Measurements from ENCODE around the gene NID2. TPM values are rescaled to one million over a fixed set of nuclear protein-coding genes. Genes with fewer than 3 reads are reported as not detected.
A peak's percentile ranks its signal among the peaks of the same experiment; 100 is the strongest.

NID2 gene
- total and polyA plus RNA-seq, 2 donors (not counting 1 experiment from before 2014, with no cell fraction given): 181 to 2,513 TPM

DNA sequence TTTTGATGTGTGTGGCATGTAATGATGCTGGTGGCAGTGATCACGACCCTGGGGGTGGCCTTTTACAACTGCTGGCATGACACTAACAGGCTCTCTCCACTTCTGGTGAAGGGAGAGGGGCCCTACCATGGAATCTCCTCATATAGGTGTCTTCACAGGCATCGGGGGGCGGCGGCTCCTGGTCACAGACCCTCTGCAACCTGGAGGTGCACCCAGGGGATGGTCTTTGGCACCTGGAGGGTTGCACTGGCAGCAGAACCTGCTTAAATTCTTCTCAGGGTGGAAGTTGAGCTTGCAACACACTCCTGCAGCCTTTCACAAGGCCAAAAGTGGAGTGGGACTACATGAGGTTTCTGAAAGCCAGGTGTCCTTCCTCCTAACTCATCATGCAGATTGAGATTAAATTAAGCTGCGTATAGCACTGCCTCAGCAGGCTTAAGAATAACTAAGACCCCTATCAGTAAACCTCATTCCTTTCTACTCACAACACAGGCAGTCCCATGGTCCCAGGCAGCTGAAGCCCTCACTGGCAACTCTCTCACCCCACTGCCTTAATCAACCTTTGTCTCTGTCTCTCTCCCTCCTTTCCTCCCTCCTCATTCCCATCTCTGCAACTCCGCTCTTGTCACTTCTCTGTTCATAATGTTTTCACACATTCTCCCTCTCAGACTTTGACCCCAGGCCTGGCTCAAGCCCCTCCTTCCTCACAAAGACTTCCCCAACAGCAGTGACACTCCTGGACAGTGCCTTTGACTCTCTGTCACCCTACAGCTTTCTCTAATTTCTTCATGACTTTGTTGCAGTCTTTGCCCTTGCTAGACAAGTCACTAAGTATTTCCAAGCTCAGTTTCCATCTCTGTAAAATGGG is 18.9 kb downstream of the NID2 start:
- no peak overlapping the region for H3K27ac ChIP-seq (ENCODE audit: insufficient read depth, low read length)
- H3K4me2 ChIP-seq (ENCODE audit: extremely low read depth, insufficient read depth, low read length): no peak overlapping the region
- H3K4me3 ChIP-seq (replicated peaks in 1 of 4; ENCODE audit: control extremely low read depth in 1 of 4, insufficient read depth in 1 of 4, low read depth in 3 of 4, low read length in 4 of 4): no peak overlapping the region
- no peak overlapping the region for H3K9ac ChIP-seq (ENCODE audit: insufficient read depth, low read length)
- no peaks in the 10 kb centered on the region for H3K9me3 ChIP-seq (ENCODE audit: control insufficient read depth, insufficient read depth, low read depth, low read length)
- no peak overlapping the region for H2AFZ ChIP-seq (ENCODE audit: low read length)
- H3K27me3 ChIP-seq (ENCODE audit: control insufficient read depth, insufficient read depth, low read length): no peaks in the 10 kb centered on the region
- no peak for DNase-seq (ENCODE audit: low read depth in 2 of 2)
- peaks cover 2% of the 10 kb centered on the region for H4K20me1 ChIP-seq (ENCODE audit: control insufficient read depth, extremely low read depth, insufficient read depth, low read length)
- peaks cover 54% of the 10 kb centered on the region for H3K4me1 ChIP-seq (ENCODE audit: control insufficient read depth, extremely low read depth, insufficient read depth, low read length)
- TF ChIP-seq, protein P1, sequence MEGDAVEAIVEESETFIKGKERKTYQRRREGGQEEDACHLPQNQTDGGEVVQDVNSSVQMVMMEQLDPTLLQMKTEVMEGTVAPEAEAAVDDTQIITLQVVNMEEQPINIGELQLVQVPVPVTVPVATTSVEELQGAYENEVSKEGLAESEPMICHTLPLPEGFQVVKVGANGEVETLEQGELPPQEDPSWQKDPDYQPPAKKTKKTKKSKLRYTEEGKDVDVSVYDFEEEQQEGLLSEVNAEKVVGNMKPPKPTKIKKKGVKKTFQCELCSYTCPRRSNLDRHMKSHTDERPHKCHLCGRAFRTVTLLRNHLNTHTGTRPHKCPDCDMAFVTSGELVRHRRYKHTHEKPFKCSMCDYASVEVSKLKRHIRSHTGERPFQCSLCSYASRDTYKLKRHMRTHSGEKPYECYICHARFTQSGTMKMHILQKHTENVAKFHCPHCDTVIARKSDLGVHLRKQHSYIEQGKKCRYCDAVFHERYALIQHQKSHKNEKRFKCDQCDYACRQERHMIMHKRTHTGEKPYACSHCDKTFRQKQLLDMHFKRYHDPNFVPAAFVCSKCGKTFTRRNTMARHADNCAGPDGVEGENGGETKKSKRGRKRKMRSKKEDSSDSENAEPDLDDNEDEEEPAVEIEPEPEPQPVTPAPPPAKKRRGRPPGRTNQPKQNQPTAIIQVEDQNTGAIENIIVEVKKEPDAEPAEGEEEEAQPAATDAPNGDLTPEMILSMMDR (conservative IDR thresholded peaks at IDR 0.05 in 1 of 2, IDR thresholded peaks at IDR 0.05 in 1 of 2; ENCODE audit: low read depth in 1 of 2, low read length in 2 of 2): no peak
- TF ChIP-seq EZH2 (IDR thresholded peaks at IDR 0.05; ENCODE audit: low read length, missing control alignments): no peak
- H3K79me2 ChIP-seq (ENCODE audit: control insufficient read depth, insufficient read depth, low read length): peaks cover 93% of the 10 kb centered on the region
- peaks cover 16% of the 10 kb centered on the region for H3K36me3 ChIP-seq (ENCODE audit: control insufficient read depth, insufficient read depth, low read length)

DNA sequence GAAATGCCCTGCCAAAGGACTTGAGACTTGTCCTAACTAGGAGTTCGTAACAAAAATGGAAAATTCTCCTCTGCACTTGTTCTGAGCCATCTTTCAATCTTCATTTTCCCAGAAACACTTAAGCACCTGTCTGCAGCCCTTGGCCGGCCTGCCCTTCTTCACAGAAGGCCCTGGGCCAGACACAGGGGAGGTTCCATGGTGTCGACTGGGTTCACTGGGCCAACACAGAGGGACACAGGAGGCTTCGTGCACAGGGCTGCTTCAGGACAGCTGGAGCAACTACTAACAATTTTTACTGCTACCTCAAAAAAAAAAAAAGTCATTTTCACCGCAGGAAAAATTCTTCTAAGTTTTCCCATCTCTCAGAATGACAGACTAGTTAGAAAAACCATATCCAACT is 19.6 kb downstream of the NID2 start:
- Histone ChIP-seq H3K79me2 (ENCODE audit: control insufficient read depth, insufficient read depth, low read length) (peaks cover 92% of the 10 kb centered on the region), H3K27me3 (ENCODE audit: control insufficient read depth, insufficient read depth, low read length) (no peaks in the 10 kb centered on the region), H3K9ac (ENCODE audit: insufficient read depth, low read length) (no peak overlapping the region), H3K4me3 (replicated peaks in 1 of 4; ENCODE audit: control extremely low read depth in 1 of 4, insufficient read depth in 1 of 4, low read depth in 3 of 4, low read length in 4 of 4) (no peak overlapping the region), H3K27ac (ENCODE audit: insufficient read depth, low read length) (no peak overlapping the region), H3K4me1 (ENCODE audit: control insufficient read depth, extremely low read depth, insufficient read depth, low read length) (peaks cover 55% of the 10 kb centered on the region), H3K9me3 (ENCODE audit: control insufficient read depth, insufficient read depth, low read depth, low read length) (no peaks in the 10 kb centered on the region), H4K20me1 (ENCODE audit: control insufficient read depth, extremely low read depth, insufficient read depth, low read length) (peaks cover 2% of the 10 kb centered on the region), H3K4me2 (ENCODE audit: extremely low read depth, insufficient read depth, low read length) (no peak overlapping the region), H2AFZ (ENCODE audit: low read length) (no peak overlapping the region), H3K36me3 (ENCODE audit: control insufficient read depth, insufficient read depth, low read length) (peaks cover 17% of the 10 kb centered on the region)
- DNase-seq (ENCODE audit: low read depth in 2 of 2): no peak
- TF ChIP-seq, protein P1 (conservative IDR thresholded peaks at IDR 0.05 in 1 of 2, IDR thresholded peaks at IDR 0.05 in 1 of 2; ENCODE audit: low read depth in 1 of 2, low read length in 2 of 2): no peak
- TF ChIP-seq EZH2 (IDR thresholded peaks at IDR 0.05; ENCODE audit: low read length, missing control alignments): no peak

DNA sequence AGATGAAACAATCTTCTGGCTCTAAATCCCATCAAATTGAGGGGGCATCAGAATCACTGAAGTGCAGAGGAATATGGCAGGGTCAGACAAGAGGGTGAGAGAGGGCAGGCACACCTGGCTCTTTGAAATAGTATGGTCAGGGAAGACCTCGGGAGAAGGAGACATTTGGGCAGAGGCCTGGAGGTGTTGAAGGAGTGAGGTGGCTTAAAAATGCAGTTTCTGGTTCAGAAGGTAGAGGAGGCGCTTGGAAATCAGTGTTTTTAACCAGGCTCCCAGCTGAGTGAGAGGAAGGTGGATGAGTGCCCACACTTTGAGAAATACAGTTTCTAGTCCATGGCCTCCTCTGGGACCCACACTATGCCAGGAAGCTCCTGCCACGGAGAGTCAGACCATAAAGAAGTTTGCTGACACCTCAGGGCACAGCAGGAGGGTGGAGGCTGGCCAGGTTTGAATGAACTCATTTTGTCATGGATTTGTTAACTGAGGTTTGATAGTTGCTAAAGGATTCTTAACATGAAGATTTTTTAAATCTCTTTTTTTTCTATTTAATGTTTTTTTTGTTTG is 20.1 kb downstream of the NID2 start:
- Histone ChIP-seq H3K36me3 (ENCODE audit: control insufficient read depth, insufficient read depth, low read length) (peaks cover 16% of the 10 kb centered on the region), H4K20me1 (ENCODE audit: control insufficient read depth, extremely low read depth, insufficient read depth, low read length) (peaks cover 2% of the 10 kb centered on the region), H3K4me3 (replicated peaks in 1 of 4; ENCODE audit: control extremely low read depth in 1 of 4, insufficient read depth in 1 of 4, low read depth in 3 of 4, low read length in 4 of 4) (no peak overlapping the region), H3K9ac (ENCODE audit: insufficient read depth, low read length) (no peak overlapping the region), H3K79me2 (ENCODE audit: control insufficient read depth, insufficient read depth, low read length) (peaks cover 91% of the 10 kb centered on the region), H3K9me3 (ENCODE audit: control insufficient read depth, insufficient read depth, low read depth, low read length) (no peaks in the 10 kb centered on the region), H2AFZ (ENCODE audit: low read length) (no peak overlapping the region), H3K27me3 (ENCODE audit: control insufficient read depth, insufficient read depth, low read length) (no peaks in the 10 kb centered on the region), H3K27ac (ENCODE audit: insufficient read depth, low read length) (no peak overlapping the region), H3K4me1 (ENCODE audit: control insufficient read depth, extremely low read depth, insufficient read depth, low read length) (peaks cover 51% of the 10 kb centered on the region), H3K4me2 (ENCODE audit: extremely low read depth, insufficient read depth, low read length) (no peak overlapping the region)
- DNase-seq (ENCODE audit: low read depth in 2 of 2): peak in 1 of 2 donors; percentile 58
- TF ChIP-seq, protein P1 (conservative IDR thresholded peaks at IDR 0.05 in 1 of 2, IDR thresholded peaks at IDR 0.05 in 1 of 2; ENCODE audit: low read depth in 1 of 2, low read length in 2 of 2): no peak
- no peak for TF ChIP-seq EZH2 (IDR thresholded peaks at IDR 0.05; ENCODE audit: low read length, missing control alignments)
